K562 (cell line): ENCODE results near the gene B3GAT3. TPM values are rescaled to one million over a fixed set of nuclear protein-coding genes. Genes with fewer than 3 reads are reported as not detected.

Experiments
- C11orf30 ChIP-seq: fragments of 450-650 bp; IDR thresholded peaks from 2 replicates; pipeline ENCODE4 v1.6.1; 2016; ENCODE audit warnings: low read depth, mild to moderate bottlenecking
- CREB1 ChIP-seq, 2 experiments: sonication (generic) in 1 of 2; formaldehyde crosslinking in 1 of 2; IDR thresholded peaks; 2 replicates each; pipeline versions ENCODE4 v1.6.1 to v1.8.0; 2012 to 2022; ENCODE audit warnings: inconsistent platforms in 1 of 2, mild to moderate bottlenecking in 1 of 2, missing genetic modification reagents in 1 of 2, moderate library complexity in 1 of 2
- CXXC5 ChIP-seq: fragments of 250-450 bp; sonication (Bioruptor Pico); IDR thresholded peaks from 2 replicates; pipeline ENCODE4 v1.8.0; 2022; ENCODE audit warnings: inconsistent platforms, mild to moderate bottlenecking, moderate library complexity
- E2F3 ChIP-seq: fragments of 250-450 bp; sonication (Bioruptor Pico); IDR thresholded peaks from 2 replicates; pipeline ENCODE4 v1.4.0; 2020; ENCODE audit warnings: mild to moderate bottlenecking
- EGR1 ChIP-seq: fragments of 450-650 bp; conservative IDR thresholded peaks from 2 replicates; pipeline ENCODE4 v1.6.1; 2017; ENCODE audit warnings: mild to moderate bottlenecking
- ELF4 ChIP-seq: fragments of 450-650 bp; formaldehyde crosslinking; IDR thresholded peaks from 2 replicates; pipeline ENCODE4 v1.4.0; 2022; ENCODE audit warnings: missing genetic modification characterization
- EP400 ChIP-seq: fragments of 450-650 bp; IDR thresholded peaks from 2 replicates; pipeline ENCODE4 v1.6.1; 2017; ENCODE audit warnings: antibody characterized with exemption, mild to moderate bottlenecking, moderate library complexity
- FOXP1 ChIP-seq: sonication (generic); formaldehyde crosslinking; IDR thresholded peaks from 2 replicates; pipeline ENCODE4 v1.8.0; 2022; ENCODE audit warnings: mild to moderate bottlenecking, missing genetic modification reagents
- GATAD2B ChIP-seq: fragments of 450-650 bp; IDR thresholded peaks from 2 replicates; pipeline ENCODE4 v1.6.1; 2017; ENCODE audit warnings: mild to moderate bottlenecking, borderline replicate concordance
- HDAC2 ChIP-seq: fragments of 450-650 bp; IDR thresholded peaks from 2 replicates; pipeline ENCODE4 v1.6.1; 2016; ENCODE audit warnings: mild to moderate bottlenecking
- HIVEP1 ChIP-seq: fragments of 250-450 bp; sonication (Bioruptor Pico); IDR thresholded peaks from 2 replicates; pipeline ENCODE4 v1.4.0; 2020; ENCODE audit warnings: mild to moderate bottlenecking
- HNRNPL ChIP-seq: fragments of 200-400 bp; formaldehyde crosslinking; IDR thresholded peaks from 2 replicates; pipeline ENCODE4 v1.6.1; 2017; ENCODE audit warnings: low read depth, mild to moderate bottlenecking, low read length
- SIN3B ChIP-seq: fragments of 450-650 bp; IDR thresholded peaks from 2 replicates; pipeline ENCODE4 v1.6.1; 2017; ENCODE audit warnings: low read depth, mild to moderate bottlenecking, moderate library complexity
- SMARCA4 ChIP-seq: fragments of 450-650 bp; IDR thresholded peaks from 2 replicates; pipeline ENCODE4 v1.6.1; 2016
- SRSF1 ChIP-seq: fragments of 200-400 bp; formaldehyde crosslinking; IDR thresholded peaks from 2 replicates; pipeline ENCODE4 v1.6.1; 2017; ENCODE audit warnings: mild to moderate bottlenecking, low read depth, low read length, moderate library complexity
- ZC3H4 ChIP-seq: sonication (generic); formaldehyde crosslinking; IDR thresholded peaks from 2 replicates; pipeline ENCODE4 v1.9.0; 2021; ENCODE audit warnings: missing genetic modification reagents, borderline replicate concordance
- ZNF134 ChIP-seq: fragments of 250-450 bp; sonication (Bioruptor Pico); conservative IDR thresholded peaks from 2 replicates; pipeline ENCODE4 v1.4.0; 2020
- ZNF165 ChIP-seq: fragments of 250-450 bp; sonication (Bioruptor Pico); IDR thresholded peaks from 2 replicates; pipeline ENCODE4 v1.4.0; 2020; ENCODE audit warnings: borderline replicate concordance
- ZNF184 ChIP-seq: sonication (generic); formaldehyde crosslinking; IDR thresholded peaks from 2 replicates; pipeline ENCODE4 v1.5.0; 2020; ENCODE audit warnings: missing genetic modification reagents
- ZNF431 ChIP-seq: sonication (generic); formaldehyde crosslinking; IDR thresholded peaks from 2 replicates; pipeline ENCODE4 v1.8.0; 2022; ENCODE audit warnings: mild to moderate bottlenecking, missing genetic modification reagents
- ZSCAN32 ChIP-seq: fragments of 450-650 bp; formaldehyde crosslinking; IDR thresholded peaks from 2 replicates; pipeline ENCODE4 v1.4.0; 2020; ENCODE audit warnings: mild to moderate bottlenecking, moderate library complexity
- polyA plus RNA-seq, 8 experiments: library from polyadenylated mRNA; depleted of rRNA in 4 of 8; stranded (reverse) in 5 of 8; unstranded in 3 of 8; fragments of >200 nt; fragmentation: Nextera tagmentation in 2 of 8; fragmentation: Illumina TruSeq in 1 of 8; extraction: Ambion mirVana in 2 of 8; extraction: Trizol in 1 of 8; gene quantifications; 2 replicates each; pipeline versions ENCODE4 v1.2.1 to v1.2.3, GENCODE V29; 2011 to 2014; ENCODE audit warnings: inconsistent platforms in 1 of 8, missing spikeins in 1 of 8
- total RNA-seq, 7 experiments: library from RNA; depleted of rRNA in 6 of 7; stranded (reverse); fragments of >200 nt in 6 of 7; fragmentation: Illumina TruSeq in 2 of 7; extraction: Trizol in 2 of 7; gene quantifications; 2 replicates each; pipeline versions ENCODE4 v1.2.1 to v1.2.3, GENCODE V29; 2011 to 2021; ENCODE audit warnings: low replicate concordance in 1 of 7
- TF ChIP-seq, protein P1 (sequence below): fragments of 450-650 bp; IDR thresholded peaks from 2 replicates; pipeline ENCODE4 v1.6.1; 2017; ENCODE audit warnings: mild to moderate bottlenecking, moderate library complexity
- TF ChIP-seq, protein P2 (sequence below): fragments of 450-650 bp; IDR thresholded peaks from 2 replicates; pipeline ENCODE4 v1.6.1; 2016; ENCODE audit warnings: antibody characterized with exemption
- TF ChIP-seq, protein P3 (sequence below): sonication (generic); formaldehyde crosslinking; IDR thresholded peaks from 2 replicates; pipeline ENCODE4 v1.9.0; 2022; ENCODE audit warnings: mild to moderate bottlenecking, missing genetic modification reagents
- TF ChIP-seq, protein P4 (sequence below), 2 experiments: fragments of 450-650 bp in 1 of 2; sonication (generic) in 1 of 2; formaldehyde crosslinking in 1 of 2; IDR thresholded peaks in 1 of 2; conservative IDR thresholded peaks in 1 of 2; 2 replicates each; pipeline versions ENCODE4 v1.6.1 to v1.8.1; 2016 to 2023; ENCODE audit warnings: mild to moderate bottlenecking in 2 of 2, moderate library complexity in 2 of 2, inconsistent platforms in 1 of 2, missing genetic modification reagents in 1 of 2

B3GAT3 gene
- total and polyA plus RNA-seq, 9 of the 15 experiments (the other 6 are each of a cell fraction or from before 2014, with no cell fraction given): 0.30 to 64.0 (median 21.4) TPM

DNA sequence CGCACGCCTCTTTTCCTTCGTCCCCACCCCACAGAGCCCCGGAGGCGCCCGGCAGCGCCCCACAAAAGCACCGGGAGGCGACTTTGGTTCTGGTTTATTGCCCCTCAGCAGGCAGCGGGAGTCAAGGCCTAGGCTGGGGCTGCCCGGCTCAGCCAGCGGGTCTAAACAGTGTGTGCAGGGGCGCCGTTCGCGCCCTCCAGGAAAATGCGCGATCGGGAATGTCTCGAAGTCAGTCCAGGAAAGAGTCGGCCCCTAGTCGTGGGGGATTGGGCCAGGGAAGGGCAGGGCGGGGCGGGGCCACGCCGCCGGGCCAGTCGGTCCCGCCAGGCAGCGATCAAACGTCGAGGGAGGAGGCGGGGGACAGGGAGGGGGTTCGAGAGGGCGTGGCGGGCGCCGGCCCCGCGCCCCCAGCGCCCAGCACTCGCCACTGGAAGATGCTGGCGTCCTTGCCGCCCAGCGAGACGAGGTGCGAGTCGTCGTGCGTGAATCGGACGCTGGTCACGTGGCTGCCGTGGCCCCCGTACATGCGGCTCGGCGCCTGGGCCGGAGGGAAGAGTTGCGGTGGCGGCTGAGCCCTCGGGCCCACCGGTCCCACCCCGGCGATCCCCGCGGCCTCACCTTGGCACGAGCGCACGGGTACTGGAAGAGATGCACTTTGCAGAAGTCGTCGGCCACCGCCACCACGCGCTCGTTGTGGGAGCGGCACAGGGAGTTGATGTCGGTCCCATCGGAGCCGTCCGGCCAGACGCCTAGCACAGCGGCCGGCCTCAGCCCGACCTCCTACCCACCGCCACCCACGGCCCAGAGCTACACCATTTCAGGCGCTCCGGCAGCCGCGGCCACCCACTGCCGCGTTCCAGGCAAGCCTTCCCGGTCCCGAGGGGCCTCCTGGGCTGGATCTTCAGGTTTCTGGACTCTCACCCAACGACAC lies 19.4 kb downstream of the B3GAT3 start (continued):
- 0 out of 2 replicates have a peak, but pooled peaks have one; percentile 21 for TF ChIP-seq SMARCA4
- no peak for TF ChIP-seq ZNF134
- TF ChIP-seq C11orf30: no peak
- TF ChIP-seq HIVEP1 (CRISPR knock-in tag): 0 out of 2 replicates have a peak, but pooled peaks have one; percentile 64
- TF ChIP-seq, protein P1, sequence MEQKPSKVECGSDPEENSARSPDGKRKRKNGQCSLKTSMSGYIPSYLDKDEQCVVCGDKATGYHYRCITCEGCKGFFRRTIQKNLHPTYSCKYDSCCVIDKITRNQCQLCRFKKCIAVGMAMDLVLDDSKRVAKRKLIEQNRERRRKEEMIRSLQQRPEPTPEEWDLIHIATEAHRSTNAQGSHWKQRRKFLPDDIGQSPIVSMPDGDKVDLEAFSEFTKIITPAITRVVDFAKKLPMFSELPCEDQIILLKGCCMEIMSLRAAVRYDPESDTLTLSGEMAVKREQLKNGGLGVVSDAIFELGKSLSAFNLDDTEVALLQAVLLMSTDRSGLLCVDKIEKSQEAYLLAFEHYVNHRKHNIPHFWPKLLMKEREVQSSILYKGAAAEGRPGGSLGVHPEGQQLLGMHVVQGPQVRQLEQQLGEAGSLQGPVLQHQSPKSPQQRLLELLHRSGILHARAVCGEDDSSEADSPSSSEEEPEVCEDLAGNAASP: no peak
- TF ChIP-seq ELF4 (CRISPR knock-in tag): peak; percentile 65; the same call in 1 of the 2 replicates
- TF ChIP-seq CXXC5 (CRISPR knock-in tag): peak; percentile 77
- no peak for TF ChIP-seq CREB1 (IDR thresholded peaks at IDR 0.05)
- peak; percentile 33; the same call in 1 of the 2 replicates for TF ChIP-seq CREB1 (CRISPR knock-in tag; IDR thresholded peaks at IDR 0.05)
- TF ChIP-seq, protein P2, sequence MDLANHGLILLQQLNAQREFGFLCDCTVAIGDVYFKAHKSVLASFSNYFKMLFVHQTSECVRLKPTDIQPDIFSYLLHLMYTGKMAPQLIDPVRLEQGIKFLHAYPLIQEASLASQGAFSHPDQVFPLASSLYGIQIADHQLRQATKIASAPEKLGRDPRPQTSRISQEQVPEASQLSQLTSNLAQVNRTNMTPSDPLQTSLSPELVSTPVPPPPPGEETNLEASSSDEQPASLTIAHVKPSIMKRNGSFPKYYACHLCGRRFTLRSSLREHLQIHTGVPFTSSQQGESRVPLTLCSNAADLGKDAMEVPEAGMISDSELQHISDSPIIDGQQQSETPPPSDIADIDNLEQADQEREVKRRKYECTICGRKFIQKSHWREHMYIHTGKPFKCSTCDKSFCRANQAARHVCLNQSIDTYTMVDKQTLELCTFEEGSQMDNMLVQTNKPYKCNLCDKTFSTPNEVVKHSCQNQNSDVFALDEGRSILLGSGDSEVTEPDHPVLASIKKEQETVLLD: peak; percentile 67
- peak; percentile 35 for TF ChIP-seq EGR1
- TF ChIP-seq HDAC2: peak; percentile 53; the same call in 1 of the 2 replicates
- peak; percentile 23; the same call in 1 of the 2 replicates for TF ChIP-seq EP400
- TF ChIP-seq ZSCAN32 (CRISPR knock-in tag): 0 out of 2 replicates have a peak, but pooled peaks have one; percentile 20
- 0 out of 2 replicates have a peak, but pooled peaks have one; percentile 58 for TF ChIP-seq SRSF1
- TF ChIP-seq FOXP1 (CRISPR knock-in tag): peak; percentile 64; the same call in 1 of the 2 replicates
- peak; percentile 56; the same call in 1 of the 2 replicates for TF ChIP-seq HNRNPL
- TF ChIP-seq SIN3B: 0 out of 2 replicates have a peak, but pooled peaks have one; percentile 13
- TF ChIP-seq ZNF165 (CRISPR knock-in tag): peak; percentile 55; the same call in 1 of the 2 replicates
- TF ChIP-seq E2F3 (CRISPR knock-in tag): peak; percentile 81; the same call in 1 of the 2 replicates
- no peak for TF ChIP-seq ZNF184
- peak; percentile 70; the same call in 1 of the 2 replicates for TF ChIP-seq ZNF431
- TF ChIP-seq ZC3H4 (CRISPR knock-in tag): no peak
- TF ChIP-seq, protein P3, sequence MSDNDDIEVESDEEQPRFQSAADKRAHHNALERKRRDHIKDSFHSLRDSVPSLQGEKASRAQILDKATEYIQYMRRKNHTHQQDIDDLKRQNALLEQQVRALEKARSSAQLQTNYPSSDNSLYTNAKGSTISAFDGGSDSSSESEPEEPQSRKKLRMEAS (CRISPR knock-in tag): peak; percentile 91
- TF ChIP-seq GATAD2B: no peak
- TF ChIP-seq, protein P4, sequence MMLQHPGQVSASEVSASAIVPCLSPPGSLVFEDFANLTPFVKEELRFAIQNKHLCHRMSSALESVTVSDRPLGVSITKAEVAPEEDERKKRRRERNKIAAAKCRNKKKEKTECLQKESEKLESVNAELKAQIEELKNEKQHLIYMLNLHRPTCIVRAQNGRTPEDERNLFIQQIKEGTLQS (IDR thresholded peaks at IDR 0.05): peak; percentile 18; the same call in 1 of the 2 replicates
- TF ChIP-seq, protein P4 (CRISPR knock-in tag; conservative IDR thresholded peaks at IDR 0.05): 0 out of 2 replicates have a peak, but pooled peaks have one; percentile 19
